Activated CD8-positive, alpha-beta memory T cell treated with anti-CD3 and anti-CD28 coated beads for 48 hours (primary cell): ENCODE measurements around the gene CTSK.
"Not testable (repeated sequence)": the region's sequence is repeated elsewhere in the genome, so short reads cannot be mapped to it uniquely, and the experiment has no call there.

Source experiments
- DNase-seq, 3 experiments: peaks; one replicate each; pipeline ENCODE4 v3.0.0-alpha.2; 2020; ENCODE audit warnings: low read depth in 2 of 3, low spot score in 2 of 3

The CTSK gene

GRCh38 chr1:150808121-150808520 is at the start of gene CTSK:
Gene CTSK (minus strand): TSS chr1:150808260. CDS start chr1:150806805, 1,455 bp downstream.
- no peak for DNase-seq

- not testable (repeated sequence) for DNase-seq
Observed at GRCh38 chr1:150852734-150853133, 44.7 kb upstream of the CTSK start.

GRCh38 chr1:150850801-150851362 is 42.8 kb upstream of the CTSK start:
- not testable (repeated sequence) for DNase-seq

GRCh38 chr1:150846473-150847146 is 38.5 kb upstream of the CTSK start:
- no peak for DNase-seq

- DNase-seq, result no peak
Observed at GRCh38 chr1:150843474-150843873, 35.4 kb upstream of the CTSK start.

- no peak for DNase-seq
Observed at GRCh38 chr1:150842964-150843363, 34.9 kb upstream of the CTSK start.

GRCh38 chr1:150842343-150842742 is 34.3 kb upstream of the CTSK start:
- DNase-seq, result no peak

- DNase-seq, result no peak
Observed at GRCh38 chr1:150841626-150842025, 33.6 kb upstream of the CTSK start.

GRCh38 chr1:150840850-150841249 is 32.8 kb upstream of the CTSK start:
- not testable (repeated sequence) for DNase-seq

- no peak for DNase-seq
Observed at GRCh38 chr1:150836129-150836773, 28.2 kb upstream of the CTSK start.

GRCh38 chr1:150833961-150834360 is 25.9 kb upstream of the CTSK start:
- not testable (repeated sequence) for DNase-seq

GRCh38 chr1:150832597-150832996 is 24.5 kb upstream of the CTSK start:
- no peak for DNase-seq

- DNase-seq, result no peak
Observed at GRCh38 chr1:150829751-150830150, 21.7 kb upstream of the CTSK start.

- DNase-seq, result no peak
Observed at GRCh38 chr1:150826299-150826698, 18.2 kb upstream of the CTSK start.

GRCh38 chr1:150820730-150821512 is 12.9 kb upstream of the CTSK start:
- no peak for DNase-seq

GRCh38 chr1:150815871-150816270 is 7.8 kb upstream of the CTSK start:
- no peak for DNase-seq

GRCh38 chr1:150813028-150813707 is 5.1 kb upstream of the CTSK start:
- no peak for DNase-seq

GRCh38 chr1:150810958-150811659 is 3.0 kb upstream of the CTSK start:
- DNase-seq, result no peak

GRCh38 chr1:150809651-150810050 is 1.6 kb upstream of the CTSK start:
- no peak for DNase-seq

GRCh38 chr1:150808846-150809245 is 786 bp upstream of the CTSK start:
- DNase-seq, result no peak
